Measurements from ENCODE around the gene PJA2.

Gene PJA2

DNA sequence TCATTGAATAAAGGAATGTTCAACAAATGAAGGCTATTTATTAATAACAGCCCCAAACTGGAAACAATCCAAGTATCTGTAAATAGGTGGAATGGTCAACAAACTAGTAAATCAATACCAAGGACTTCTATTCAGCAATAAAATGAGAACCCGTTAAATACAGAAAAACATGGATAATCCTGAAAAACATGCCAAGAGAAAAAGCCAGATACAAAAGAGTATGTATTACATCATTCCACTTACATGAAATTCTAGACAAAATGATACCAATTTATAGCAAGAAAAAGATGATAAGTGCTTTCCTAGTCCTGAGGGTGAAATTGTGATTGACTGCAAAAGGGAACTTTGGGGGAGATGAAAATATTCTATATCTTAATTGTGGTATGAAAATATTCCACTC is 3.1 kb downstream of the PJA2 start:
- no peak overlapping the region for H3K27ac ChIP-seq
- TF ChIP-seq ZFX (IDR thresholded peaks at IDR 0.05), result no peak

DNA sequence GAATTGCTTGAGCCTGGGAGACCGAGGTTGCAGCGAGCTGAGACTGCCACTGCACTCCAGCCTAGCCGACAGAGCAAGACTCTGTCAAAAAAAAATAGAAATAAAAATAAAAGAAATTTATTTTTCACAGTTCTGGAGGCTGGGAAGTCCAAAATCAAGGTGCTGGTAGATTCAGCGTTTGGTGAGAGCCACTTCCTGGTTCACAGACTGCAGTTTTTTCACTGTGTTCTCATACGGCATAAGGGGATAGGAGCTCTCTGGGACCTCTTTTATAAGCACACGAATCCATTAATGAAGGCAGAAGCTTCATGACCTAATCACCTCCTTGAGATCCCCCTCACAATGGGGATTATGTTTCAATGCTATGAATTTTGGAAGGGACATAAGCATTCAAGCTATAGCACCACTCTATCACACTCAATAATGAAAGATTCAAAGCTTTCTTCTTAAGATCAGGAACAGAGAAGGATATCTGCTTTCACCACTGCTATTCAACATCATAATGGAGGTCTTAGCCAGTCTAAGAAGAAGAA is 5.3 kb downstream of the PJA2 start:
- H3K27ac ChIP-seq, result no peak overlapping the region
- TF ChIP-seq, protein P1, sequence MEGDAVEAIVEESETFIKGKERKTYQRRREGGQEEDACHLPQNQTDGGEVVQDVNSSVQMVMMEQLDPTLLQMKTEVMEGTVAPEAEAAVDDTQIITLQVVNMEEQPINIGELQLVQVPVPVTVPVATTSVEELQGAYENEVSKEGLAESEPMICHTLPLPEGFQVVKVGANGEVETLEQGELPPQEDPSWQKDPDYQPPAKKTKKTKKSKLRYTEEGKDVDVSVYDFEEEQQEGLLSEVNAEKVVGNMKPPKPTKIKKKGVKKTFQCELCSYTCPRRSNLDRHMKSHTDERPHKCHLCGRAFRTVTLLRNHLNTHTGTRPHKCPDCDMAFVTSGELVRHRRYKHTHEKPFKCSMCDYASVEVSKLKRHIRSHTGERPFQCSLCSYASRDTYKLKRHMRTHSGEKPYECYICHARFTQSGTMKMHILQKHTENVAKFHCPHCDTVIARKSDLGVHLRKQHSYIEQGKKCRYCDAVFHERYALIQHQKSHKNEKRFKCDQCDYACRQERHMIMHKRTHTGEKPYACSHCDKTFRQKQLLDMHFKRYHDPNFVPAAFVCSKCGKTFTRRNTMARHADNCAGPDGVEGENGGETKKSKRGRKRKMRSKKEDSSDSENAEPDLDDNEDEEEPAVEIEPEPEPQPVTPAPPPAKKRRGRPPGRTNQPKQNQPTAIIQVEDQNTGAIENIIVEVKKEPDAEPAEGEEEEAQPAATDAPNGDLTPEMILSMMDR (conservative IDR thresholded peaks at IDR 0.05), result no peak
- TF ChIP-seq ZFX (IDR thresholded peaks at IDR 0.05), result no peak

- TF ChIP-seq, protein P1 (conservative IDR thresholded peaks at IDR 0.05), result no peak
- no peak for TF ChIP-seq ZFX (IDR thresholded peaks at IDR 0.05)
- no peak overlapping the region for H3K27ac ChIP-seq
These were observed 6.3 kb downstream of the PJA2 start for GRCh38 chr5:109403469-109403868.

- no peak for TF ChIP-seq ZFX (IDR thresholded peaks at IDR 0.05)
- TF ChIP-seq, protein P1 (conservative IDR thresholded peaks at IDR 0.05), result no peak
- H3K27ac ChIP-seq, result no peak overlapping the region
These were observed 10.5 kb downstream of the PJA2 start for GRCh38 chr5:109399092-109399759.

- TF ChIP-seq, protein P1 (conservative IDR thresholded peaks at IDR 0.05), result no peak
- H3K27ac ChIP-seq, result no peak overlapping the region
These were observed 12.8 kb downstream of the PJA2 start for GRCh38 chr5:109396965-109397364.

DNA sequence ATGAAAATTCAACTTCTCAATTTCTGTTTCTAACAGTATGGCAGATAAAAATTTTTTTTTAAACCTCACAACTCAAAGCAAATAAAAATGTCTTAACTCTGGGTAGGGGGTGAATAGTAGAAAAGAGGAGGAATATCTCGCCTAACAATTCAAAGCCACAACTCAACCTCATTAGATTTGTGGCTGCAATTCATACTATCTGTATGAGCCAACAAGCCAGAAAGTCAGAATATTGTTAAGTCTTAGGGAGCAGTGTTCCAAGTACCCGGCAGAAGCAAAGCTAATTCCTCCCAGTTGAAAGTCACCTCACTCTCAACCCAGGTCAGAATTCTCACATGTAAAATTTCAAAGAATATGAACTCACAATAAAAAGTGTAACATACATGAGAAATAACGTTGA is 15.0 kb downstream of the PJA2 start:
- peak overlapping the region; percentile 49 for H3K27ac ChIP-seq
- TF ChIP-seq ZFX (IDR thresholded peaks at IDR 0.05), result no peak
- TF ChIP-seq, protein P1 (conservative IDR thresholded peaks at IDR 0.05), result no peak

- TF ChIP-seq, protein P1 (conservative IDR thresholded peaks at IDR 0.05), result no peak
- TF ChIP-seq ZFX (IDR thresholded peaks at IDR 0.05), result no peak
- H3K27ac ChIP-seq, result no peak overlapping the region
These were observed 19.6 kb downstream of the PJA2 start for GRCh38 chr5:109390188-109390587.

DNA sequence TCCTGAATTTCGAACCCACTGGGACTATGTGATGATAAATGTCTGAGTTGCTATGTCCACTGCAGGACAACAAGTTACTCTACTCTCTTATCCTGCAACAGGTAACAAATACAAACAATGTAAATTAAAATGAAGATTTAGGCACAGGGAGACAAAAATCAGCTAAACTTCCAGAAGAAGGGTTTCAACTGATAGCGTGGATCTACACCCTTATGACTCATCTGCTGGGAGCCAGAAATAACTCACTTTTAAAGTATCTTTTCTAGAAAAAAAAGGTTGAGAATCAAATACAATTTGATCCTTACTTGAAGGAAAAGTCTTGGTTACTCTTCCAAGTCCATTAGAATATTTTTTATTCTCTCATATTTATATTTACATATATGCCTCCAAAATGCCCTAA is 21.4 kb downstream of the PJA2 start:
- H3K27ac ChIP-seq, result no peak overlapping the region

More for the DNA sequence above, 21.4 kb downstream of the PJA2 start:
- TF ChIP-seq, protein P1 (conservative IDR thresholded peaks at IDR 0.05), result no peak
- TF ChIP-seq ZFX (IDR thresholded peaks at IDR 0.05), result no peak

All from C4-2B (cell line).